Activated CD4-positive, alpha-beta T cell treated with anti-CD3 and anti-CD28 coated beads, Interleukin-10, Interleukin-2, amounts not matched to agents 100 ng/mL and 50 ng/mL, durations not matched to agents 16 hours and 8 hours (primary cell): ENCODE data around the gene PDE4B.

Experiments used
- DNase-seq: peaks from one replicate; pipeline ENCODE4 v3.0.0-alpha.2; 2020

The PDE4B gene

GRCh38 chr1:66323958-66324625, 531.4 kb downstream of the PDE4B start:
- DNase-seq: no peak

- no peak for DNase-seq
Observed at GRCh38 chr1:66325594-66326380, 533.1 kb downstream of the PDE4B start.

GRCh38 chr1:66326867-66327266, 534.2 kb downstream of the PDE4B start:
- peak; percentile 50 for DNase-seq

- no peak for DNase-seq
Observed at GRCh38 chr1:66327588-66327987, 534.9 kb downstream of the PDE4B start.

GRCh38 chr1:66328896-66329295, 536.2 kb downstream of the PDE4B start:
- DNase-seq: no peak

- DNase-seq: peak; percentile 84
Observed at GRCh38 chr1:66330722-66331141, 538.0 kb downstream of the PDE4B start.

- DNase-seq: peak; percentile 81
Observed at GRCh38 chr1:66331658-66332547, 539.2 kb downstream of the PDE4B start.

GRCh38 chr1:66332548-66332901, 539.8 kb downstream of the PDE4B start:
- no peak for DNase-seq

- peak; percentile 54 for DNase-seq
Observed at GRCh38 chr1:66333466-66334199, 540.9 kb downstream of the PDE4B start.

GRCh38 chr1:66334318-66334717, 541.6 kb downstream of the PDE4B start:
- DNase-seq: no peak

- no peak for DNase-seq
Observed at GRCh38 chr1:66335125-66335524, 542.4 kb downstream of the PDE4B start.

GRCh38 chr1:66335859-66336640, 543.4 kb downstream of the PDE4B start:
- DNase-seq: peak; percentile 90

GRCh38 chr1:66336641-66336990, 543.9 kb downstream of the PDE4B start:
- no peak for DNase-seq

- DNase-seq: no peak
Observed at GRCh38 chr1:66337249-66337648, 544.6 kb downstream of the PDE4B start.

- DNase-seq: peak; percentile 50
Observed at GRCh38 chr1:66339944-66340343, 547.2 kb downstream of the PDE4B start.

- DNase-seq: no peak
Observed at GRCh38 chr1:66341446-66342089, 548.9 kb downstream of the PDE4B start.

- DNase-seq: no peak
Observed at GRCh38 chr1:66342707-66343106, 550.0 kb downstream of the PDE4B start.

GRCh38 chr1:66343569-66344325, 551.1 kb downstream of the PDE4B start:
- no peak for DNase-seq

GRCh38 chr1:66346057-66346795, 553.5 kb downstream of the PDE4B start:
- DNase-seq: peak; percentile 55

GRCh38 chr1:66346873-66347272, 554.2 kb downstream of the PDE4B start:
- DNase-seq: no peak
